Stimulated activated CD8-positive, alpha-beta memory T cell treated with anti-CD3 and anti-CD28 coated beads, Interleukin-7, amount 100 ng/mL, for 24 hours (primary cell): ENCODE results near the gene ENO3.

Source experiments
- DNase-seq: peaks from one replicate; pipeline ENCODE4 v3.0.0-alpha.2; 2020; ENCODE audit warnings: low read depth

The ENO3 gene

DNA sequence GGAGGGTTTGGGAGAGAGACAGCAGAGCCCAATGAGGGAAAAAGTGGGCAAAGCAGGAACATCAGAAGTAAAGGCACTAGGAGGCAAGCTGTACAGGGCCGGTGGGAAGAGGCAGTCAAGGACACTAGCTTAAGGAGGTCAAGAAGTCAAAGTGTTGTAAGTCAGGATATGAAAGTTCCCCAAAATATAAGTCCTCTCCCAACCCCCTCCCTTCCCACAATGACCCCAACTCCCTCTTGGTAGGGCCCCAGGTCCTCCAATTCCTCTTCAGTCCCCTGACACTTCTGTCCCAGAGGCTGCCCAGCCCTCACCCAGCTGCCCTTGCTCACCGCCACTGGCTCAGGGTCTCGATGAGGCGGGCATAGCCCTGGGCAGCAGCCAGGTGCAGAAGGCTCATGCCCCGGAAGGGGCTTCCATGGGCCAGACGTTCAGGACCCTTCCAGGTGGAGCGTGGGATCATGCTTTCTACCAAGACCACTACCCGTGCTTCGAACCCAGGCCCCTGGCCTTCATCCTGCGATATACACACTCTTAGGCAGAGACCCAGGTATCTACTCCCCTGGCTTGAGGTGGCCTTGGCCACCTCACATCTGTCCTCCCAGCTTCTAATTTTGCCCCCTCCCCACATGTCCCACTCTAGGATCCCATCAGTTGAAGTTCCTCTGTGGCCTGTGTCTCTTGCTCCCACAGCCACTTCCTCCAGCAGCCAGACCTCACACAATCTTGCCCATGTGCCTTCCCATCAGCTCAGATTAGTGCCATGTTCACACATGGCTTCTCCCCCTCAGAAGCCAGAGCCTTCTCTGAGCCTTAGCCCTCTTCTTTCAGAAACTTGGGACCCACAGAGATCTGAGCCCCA, 22.6 kb downstream of the ENO3 start:
- DNase-seq, result no peak

DNA sequence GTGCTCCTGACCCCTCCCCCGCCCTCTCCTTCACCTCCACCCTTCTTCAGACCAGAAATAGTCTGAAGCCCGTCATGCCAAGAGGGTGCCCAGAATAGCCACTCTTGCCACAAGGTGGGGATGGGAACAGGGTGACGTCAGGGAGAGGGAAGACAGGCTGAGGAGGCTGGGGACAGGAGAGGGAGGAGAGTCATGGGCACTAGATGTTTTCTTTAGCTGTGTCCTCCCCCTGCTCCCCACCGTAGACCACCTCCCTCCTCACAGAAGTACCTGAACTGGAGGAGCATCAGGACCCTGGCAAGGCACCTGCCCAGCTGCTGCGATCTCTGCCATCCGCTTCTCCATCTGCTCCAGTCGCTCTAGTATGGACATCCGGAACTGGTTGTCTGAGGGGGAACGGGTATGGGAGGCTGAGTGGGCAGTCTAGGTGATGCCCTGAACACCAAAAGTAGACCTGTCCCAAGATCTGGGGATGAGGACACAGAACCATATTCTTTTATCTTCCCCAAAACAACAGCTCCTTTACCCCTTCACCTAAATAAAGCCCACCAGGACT, 23.3 kb downstream of the ENO3 start:
- no peak for DNase-seq

DNA sequence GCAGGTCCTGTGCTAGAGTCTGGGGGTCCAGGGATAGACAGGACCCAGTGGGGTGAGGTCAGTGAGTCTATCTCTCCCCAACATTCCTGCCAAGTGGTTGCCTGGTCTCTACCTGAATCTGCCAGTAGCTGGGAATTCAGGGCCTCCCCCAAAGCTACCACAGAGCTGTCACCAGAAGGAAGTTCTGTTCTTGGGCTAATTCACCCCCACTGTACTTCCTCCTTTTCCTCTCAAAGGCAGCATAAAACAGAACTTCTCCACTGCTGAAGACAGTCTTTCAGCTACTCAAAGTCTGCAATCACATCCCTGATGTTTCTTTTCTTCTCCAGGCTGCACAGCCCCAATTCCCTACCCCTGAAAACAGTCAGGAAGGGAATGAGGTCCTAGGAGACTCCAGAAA, 27.8 kb downstream of the ENO3 start:
- no peak for DNase-seq

DNA sequence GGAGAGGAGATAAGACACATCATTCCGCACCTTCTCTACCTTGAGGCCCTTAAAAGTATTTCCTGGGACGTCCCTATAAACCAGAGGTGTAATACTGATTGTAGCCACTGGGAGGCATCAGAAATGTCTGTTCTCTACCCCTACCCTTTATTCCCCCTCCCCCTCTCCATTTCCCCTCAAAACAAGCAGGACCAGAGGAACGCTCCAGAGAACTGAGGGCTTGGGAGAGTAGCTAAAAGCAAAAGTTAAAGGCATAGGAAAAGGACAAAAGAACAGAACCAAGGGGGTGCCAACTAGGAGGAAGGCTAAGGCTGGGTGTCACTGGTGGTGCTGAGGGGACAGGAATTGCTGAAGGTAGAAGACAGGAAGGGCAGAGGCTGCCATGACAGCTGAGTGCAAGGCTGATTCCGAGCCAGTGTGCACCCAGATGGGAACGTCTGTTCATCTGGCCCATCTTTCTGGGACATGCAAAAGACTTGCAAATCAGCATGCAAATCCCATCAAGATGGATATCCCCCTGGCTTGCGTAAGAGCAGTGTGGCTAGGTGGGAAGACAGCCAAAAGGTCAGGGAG, 29.8 kb downstream of the ENO3 start:
- no peak for DNase-seq

DNA sequence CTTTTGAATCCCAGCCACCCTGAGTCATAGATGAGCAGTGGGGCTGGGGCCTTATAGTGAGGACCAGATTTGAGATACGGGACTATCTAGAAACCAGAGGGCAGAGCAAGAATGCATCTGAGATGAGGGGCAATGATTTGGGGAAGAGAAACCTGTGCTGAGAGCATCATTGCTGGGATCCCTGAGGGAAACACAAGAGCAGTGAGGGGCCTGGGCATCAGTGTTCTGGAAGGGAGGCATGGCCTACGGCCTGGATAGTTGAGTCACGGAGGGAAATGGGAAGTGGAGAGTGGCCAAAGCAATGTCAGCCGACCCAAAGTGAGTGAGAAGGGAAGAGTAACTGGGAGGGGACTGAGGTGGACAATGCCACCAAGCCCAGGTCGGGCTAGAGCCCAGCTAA, 31.4 kb downstream of the ENO3 start:
- DNase-seq, result no peak

DNA sequence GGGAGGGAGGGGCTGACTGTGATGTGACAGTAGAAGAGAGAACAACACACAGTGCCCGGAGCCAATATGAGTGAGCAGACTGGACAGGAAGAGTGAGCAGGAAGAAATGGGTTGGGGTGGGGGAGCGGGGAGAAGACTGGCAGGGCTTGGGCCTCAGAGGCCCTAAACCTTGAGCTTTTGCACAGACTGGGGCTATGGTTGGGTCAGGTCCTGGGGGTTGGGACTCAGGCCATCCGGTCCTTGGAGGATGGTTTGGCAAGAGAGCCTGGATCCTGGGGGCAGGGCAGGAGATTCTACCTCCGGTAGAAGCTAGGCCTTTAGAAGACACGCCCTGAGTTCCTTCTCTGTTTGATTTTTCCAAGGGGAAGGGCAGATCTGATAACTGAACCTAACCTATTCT, 35.5 kb downstream of the ENO3 start:
- no peak for DNase-seq

DNA sequence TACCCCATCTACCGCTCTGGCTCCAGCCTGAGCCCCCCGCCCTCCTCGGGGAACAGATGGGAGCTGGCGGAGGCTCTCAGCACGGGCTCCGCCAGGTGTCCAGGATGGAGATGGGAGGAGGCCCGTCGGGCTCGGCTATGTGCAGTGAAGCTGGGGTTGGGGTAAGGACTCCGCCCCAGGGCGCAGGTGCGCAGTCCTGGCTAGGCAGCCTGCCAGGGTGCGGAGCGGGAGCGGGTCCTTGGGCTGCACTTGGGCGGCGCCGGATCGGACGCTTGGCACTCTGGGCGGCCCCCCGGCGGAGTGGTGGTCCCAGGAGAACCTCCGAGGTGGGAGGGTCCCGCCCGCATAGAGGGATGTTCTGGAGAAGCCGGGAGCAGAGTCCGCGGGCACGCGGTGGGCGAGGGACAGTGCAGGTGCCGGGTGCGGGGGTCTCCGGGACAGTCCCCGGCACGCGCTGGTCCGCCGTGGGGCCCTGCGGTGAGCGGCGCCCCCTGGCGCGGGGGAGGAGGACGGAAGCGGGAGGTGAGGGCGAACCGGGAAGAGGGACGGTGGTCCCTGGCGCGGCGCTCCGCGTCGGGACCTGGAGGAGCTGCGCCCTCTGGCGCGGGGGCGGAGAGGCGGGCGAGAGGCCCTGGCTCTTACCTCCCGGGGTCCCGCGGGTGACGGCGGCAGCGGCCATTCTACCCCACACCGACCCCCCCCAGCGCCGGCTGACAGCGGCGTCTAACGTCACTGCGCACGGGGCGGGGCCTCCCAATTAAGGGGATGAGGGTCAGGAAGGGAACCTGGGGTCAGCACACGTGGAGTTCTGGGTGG, 36.2 kb downstream of the ENO3 start, which contains the start of gene CAMTA2:
TSS of gene CAMTA2 (minus strand) at position 725 of the 816 bp plus-strand sequence. CDS start 1,453 bp downstream, outside the sequence.
- DNase-seq, result peak; percentile 85

DNA sequence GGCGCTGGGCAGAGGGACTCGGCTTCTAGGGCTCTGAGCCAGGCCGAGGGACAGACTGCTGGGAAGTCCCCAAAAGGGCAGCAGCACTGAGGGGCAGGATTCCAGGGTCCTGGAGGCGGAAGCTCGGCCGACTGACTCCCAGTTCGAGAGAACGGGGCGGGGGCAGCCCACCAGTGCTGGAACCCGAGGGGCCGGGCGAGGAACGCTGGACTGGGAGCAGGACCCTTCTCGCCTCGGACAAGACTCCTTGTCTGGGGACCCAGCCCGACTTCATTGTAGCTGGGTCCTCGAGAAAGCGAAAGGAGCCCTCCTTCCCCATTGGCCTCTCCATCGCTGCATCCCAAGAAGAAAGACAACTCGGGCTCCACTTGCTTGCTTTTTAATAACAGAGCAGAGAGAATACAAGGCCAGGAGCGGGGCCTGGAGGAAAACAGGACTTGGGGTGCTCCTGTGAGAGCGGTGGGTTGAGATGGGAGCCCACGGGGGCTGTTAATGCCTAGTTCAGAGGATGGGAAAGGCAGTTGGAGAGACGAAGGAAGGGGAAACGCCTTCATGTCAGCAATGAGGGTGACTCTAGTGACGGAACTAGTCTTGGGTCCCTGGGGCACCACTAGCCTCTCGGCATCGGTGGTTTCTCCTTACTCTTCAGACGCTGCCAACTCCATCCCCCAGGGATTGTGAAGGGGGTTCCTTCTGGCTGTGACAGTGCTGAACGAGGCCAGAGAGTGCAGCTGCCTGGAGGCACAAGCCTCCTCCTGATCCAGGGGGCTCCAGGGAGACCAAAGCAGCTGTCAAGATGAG, 37.0 kb downstream of the ENO3 start:
- no peak for DNase-seq

DNA sequence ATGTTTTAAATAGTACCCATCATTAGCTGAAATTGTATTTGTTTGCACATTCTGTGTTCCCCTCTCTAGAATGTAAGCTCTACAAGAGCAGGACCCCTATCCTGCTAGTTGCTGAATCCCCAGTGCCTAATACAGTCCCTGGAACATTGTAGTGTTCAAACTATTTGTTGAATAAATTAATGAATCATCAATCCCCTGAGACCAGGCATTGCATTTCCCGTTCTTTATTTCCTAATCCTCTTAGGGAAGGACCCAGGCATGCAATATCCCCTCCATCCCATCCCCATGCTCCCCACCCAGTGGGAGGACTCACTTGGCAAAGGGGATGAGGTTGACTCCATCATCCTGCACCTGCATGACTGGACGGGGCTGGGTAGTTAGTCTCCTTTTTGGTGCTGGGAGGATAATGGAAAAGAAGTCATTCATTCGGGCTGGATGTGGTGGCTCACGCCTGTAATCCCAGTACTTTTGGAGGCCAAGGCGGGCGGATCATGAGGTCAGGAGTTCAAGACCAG, 43.2 kb downstream of the ENO3 start:
- no peak for DNase-seq

DNA sequence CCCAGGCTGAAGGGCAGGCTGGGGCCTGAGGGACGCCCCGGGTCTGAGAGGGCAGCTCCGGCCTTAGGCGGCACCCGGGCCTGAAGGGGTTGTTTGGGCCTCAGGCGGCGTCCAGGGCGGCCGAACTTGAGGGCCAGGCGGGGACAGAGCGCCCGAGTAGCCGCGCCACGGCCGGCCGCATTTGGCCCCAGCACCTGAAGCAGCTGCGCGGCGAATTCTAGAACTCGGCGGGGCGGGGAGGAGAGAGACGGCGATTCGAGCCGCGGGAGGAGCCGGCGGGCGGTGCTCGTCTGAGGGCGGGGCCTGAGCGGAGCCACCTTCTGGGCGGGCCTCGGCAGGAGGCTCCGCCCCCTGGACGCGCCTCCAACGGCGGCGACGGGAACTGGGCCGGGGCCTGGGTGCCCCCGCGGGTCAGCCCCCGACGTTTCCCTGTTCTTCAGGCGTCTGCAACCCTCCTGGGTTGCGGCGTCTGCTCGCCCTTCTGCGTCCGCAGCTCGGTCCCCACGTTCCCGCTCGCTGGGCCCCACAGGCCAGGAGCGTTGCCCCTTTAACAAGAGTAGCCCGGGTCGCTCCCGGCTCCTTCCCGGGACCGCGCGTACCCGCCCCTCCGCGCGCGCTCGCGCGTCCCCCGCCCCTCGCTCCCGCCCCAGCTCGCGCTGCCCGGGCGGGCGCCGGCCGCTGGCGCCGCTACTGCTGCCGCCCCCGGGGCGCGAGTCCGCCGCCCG, 46.5 kb downstream of the ENO3 start, which contains the start of the genes INCA1 and KIF1C:
TSS of gene INCA1 (minus strand) at position 221 of the 725 bp plus-strand sequence. CDS start 3,085 bp downstream, outside the sequence.
TSS of gene KIF1C (plus strand) at position 649 of the 725 bp plus-strand sequence. CDS start 2,297 bp downstream, outside the sequence.
- peak; percentile 72 for DNase-seq

DNA sequence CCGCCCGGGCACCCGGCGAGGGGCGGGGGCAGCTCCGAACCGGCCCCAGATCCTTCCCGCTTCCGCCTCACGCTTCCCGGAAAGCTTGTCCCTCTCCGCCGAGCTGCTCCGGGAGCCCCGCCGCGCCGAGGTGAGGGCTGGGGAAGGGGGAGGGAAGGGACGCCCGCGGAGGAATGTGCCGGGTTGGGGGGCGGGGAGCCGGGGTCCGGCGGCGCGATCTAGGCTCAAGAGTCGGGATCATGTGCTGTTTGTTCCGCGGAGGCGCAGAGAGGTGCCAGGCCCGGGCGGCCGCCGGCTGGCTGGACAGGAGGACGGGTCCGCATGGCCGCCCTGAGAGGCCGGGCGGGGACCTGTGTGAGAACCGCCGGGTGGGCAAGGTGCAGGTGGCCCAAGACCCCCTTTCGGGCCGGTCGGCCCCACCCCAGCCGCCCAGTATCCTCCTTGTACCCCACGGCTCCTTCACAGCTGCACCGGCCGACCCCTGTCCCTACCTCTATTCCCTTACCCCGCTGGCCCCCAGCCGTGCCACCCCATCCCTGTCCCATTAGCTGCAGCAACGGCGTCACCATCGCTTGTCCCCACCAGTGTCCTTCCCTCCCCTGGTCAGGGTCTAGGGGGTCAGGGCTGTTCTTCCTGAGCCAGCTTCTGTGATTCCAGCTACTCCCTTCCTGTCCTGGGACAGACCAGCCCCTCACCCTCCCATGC, 47.3 kb downstream of the ENO3 start:
- DNase-seq, result no peak

DNA sequence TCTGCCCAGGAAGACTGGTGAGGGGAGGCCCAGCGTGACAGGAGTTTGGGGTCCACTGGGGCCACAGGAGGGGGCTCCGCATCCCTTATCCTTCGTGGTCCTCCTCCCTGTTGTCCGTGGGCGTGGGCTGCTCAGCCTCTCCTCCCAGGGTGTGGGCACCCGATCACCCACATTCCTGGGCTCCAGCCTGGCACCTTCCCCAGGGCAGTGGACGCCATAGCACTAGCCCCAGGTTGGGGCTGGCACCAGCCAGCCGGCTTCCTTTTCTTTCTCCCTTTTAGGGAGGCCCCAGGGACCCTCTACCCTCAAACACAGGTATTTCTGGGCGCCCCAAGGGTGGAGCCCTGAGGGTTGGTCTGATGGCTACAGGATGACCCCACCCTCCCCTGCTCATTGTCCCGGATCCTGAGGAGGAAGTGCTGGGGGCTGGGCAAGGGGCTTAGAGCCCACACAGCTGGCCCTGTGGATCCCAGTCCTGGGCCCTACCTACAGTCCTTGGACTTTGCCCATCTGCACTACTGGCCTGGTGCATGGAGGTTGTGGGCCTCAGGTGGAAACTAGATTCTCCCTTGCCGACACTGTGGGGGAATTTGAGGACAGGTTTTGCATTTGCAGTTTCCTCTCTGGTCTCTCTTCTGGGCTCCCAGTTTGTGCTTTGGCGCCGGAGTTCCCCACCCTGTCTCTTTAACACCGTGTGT, 48.0 kb downstream of the ENO3 start:
- DNase-seq, result no peak

DNA sequence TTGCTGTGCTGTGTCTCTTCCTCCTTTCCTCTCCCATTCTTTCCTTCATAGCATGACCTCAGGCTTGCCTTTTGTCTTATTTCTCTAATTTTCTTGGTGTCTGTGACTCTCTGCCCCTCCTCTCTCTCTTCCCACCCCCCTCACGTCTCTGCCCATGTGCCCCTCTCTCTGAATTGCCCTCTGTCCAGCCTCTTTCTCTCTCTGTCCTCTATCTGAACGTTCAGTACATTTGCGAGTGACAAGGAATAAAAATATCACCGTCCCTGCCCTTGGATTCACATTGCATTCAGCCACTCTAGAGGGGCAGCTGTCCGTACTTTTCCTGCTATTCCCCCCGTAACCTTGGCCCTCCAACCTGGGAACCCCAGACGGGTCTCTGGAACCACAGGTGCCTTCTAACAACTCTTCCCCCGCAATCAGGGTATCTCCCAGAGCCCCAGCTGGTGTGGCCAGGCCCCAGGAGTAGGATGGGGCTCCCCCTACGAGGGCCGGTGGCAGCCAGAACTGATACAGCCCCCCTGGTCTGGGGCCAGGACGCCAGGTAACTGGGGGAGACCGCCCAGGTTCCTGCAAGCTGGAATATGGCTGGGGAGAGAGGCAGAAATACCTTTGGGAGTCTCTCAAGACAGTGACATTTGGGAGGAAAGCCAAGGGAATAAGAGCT, 48.6 kb downstream of the ENO3 start:
- DNase-seq, result no peak

DNA sequence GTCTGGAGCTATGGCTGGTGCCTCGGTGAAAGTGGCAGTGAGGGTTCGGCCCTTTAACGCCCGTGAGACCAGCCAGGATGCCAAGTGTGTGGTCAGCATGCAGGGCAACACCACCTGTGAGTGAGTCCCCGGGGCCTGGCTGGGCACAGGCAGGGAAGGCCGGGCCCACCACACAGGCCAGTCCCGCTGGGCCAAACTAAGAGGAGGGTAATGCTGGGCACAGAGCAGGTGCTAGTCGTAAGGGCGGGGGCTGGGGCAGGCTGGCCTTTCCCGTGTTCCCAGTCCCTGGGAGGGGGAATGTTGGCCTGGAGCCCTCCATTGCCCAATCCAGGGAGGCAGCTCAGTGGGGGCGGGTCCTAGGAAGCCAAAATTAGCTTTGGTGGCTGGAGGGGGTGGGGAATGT, 49.3 kb downstream of the ENO3 start:
- DNase-seq, result no peak

DNA sequence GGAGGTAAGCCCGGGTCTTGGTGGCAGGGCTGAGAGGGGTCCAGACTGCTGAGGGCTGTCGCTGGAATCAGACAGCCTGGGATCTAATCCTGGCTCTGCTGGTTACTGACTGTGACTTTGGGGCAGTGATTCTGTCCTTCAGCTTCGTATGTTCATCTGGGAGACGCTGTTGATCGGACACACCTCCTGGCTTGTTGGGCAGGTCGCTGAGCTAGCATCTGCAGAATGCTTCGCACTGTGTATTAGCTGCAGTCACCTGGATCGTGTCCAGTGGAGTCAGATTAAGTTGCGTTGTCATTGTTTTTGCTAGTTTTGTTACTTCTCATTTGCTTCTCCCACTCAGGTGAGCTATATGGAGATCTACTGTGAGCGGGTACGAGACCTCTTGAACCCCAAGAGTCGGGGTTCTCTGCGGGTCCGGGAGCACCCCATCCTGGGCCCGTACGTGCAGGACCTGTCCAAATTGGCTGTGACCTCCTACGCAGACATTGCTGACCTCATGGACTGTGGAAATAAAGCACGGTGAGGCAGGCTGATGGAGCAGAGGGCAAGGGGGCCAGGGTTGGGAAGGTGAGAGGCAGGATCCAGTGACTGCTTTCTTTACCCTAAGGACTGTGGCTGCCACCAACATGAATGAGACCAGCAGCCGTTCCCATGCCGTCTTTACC, 51.3 kb downstream of the ENO3 start:
- DNase-seq, result no peak

DNA sequence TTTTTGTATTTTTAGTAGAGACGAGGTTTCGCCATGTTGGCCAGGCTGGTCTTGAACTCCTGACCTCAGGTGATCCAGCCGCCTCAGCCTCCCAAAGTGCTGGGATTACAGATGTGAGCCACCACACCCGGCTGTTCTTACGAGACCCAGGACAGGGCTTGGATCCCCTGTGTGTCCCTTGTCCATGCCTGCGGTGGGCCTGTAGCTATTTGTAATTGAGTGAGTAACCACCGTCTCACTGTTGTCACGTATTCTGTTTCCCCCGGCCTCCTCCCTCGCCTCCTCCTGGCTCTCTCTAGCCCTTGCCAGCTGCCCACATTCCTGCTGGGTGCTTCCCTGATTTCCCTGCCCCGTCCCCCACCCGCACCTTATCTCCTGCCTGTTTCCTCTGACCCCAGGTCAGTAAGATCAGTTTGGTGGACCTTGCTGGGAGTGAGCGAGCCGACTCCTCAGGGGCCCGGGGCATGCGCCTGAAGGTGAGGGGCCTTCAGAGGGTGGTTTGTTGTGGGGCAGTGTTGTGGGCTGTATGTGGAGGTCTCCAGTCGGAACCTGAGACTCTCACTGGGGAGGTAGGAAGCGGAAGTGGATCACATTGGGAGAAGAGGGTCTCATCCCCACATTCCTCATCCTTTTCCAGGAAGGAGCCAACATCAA, 52.4 kb downstream of the ENO3 start:
- no peak for DNase-seq
